HG03025 (cell line): Measurements from ENCODE around the gene ZNF512B.
A peak's percentile ranks its signal among the peaks of the same experiment; 100 is the strongest.
"Not testable (repeated sequence)": the region's sequence is repeated elsewhere in the genome, so short reads cannot be mapped to it uniquely, and the experiment has no call there.

Source experiments
- ATAC-seq: cut with Tn5 transposase; IDR thresholded peaks from one replicate; pipeline ENCODE4 v1.9.1; 2021; ENCODE audit warnings: mild to moderate bottlenecking, moderate library complexity; ENCODE audit not compliant: unreplicated experiment, low FRiP score

The ZNF512B gene

GRCh38 chr20:63969838-63970713 is at the start of gene ZNF512B:
ZNF512B (minus strand) TSS chr20:63969930; CDS start chr20:63967950, 1,980 bp downstream.
- no peak for ATAC-seq

- no peak for ATAC-seq
Observed at GRCh38 chr20:64015635-64016034, 45.9 kb upstream of the ZNF512B start.

- not testable (repeated sequence) for ATAC-seq
Observed at GRCh38 chr20:64012385-64013154, 42.8 kb upstream of the ZNF512B start.

GRCh38 chr20:64011366-64011779 is 41.6 kb upstream of the ZNF512B start:
- no peak for ATAC-seq

GRCh38 chr20:64010711-64011237 is 41.0 kb upstream of the ZNF512B start:
- no peak for ATAC-seq

GRCh38 chr20:64009811-64010387 is 40.2 kb upstream of the ZNF512B start:
- ATAC-seq: no peak

GRCh38 chr20:64006902-64007301 is 37.2 kb upstream of the ZNF512B start:
- no peak for ATAC-seq

- ATAC-seq: no peak
Observed at GRCh38 chr20:64006490-64006889, 36.8 kb upstream of the ZNF512B start.

GRCh38 chr20:64005394-64005793 is 35.7 kb upstream of the ZNF512B start:
- no peak for ATAC-seq

GRCh38 chr20:64003960-64004725 is 34.4 kb upstream of the ZNF512B start:
- ATAC-seq: no peak

GRCh38 chr20:64001607-64002011 is 31.9 kb upstream of the ZNF512B start:
- ATAC-seq: no peak

GRCh38 chr20:64000906-64001305 is 31.2 kb upstream of the ZNF512B start:
- ATAC-seq: no peak

- no peak for ATAC-seq
Observed at GRCh38 chr20:63982937-63983336, 13.2 kb upstream of the ZNF512B start.

GRCh38 chr20:63980806-63981728 is 11.3 kb upstream of the ZNF512B start, which contains the start of gene PRPF6:
PRPF6 (plus strand) TSS chr20:63981132; CDS start chr20:63981246, 114 bp downstream.
- peak; percentile 51 for ATAC-seq

- peak; percentile 6 for ATAC-seq
Observed at GRCh38 chr20:63980317-63980805, 10.6 kb upstream of the ZNF512B start.

- ATAC-seq: no peak
Observed at GRCh38 chr20:63979557-63980316, 10.0 kb upstream of the ZNF512B start, which contains the start of gene SAMD10. SAMD10 (minus strand) TSS chr20:63979642; CDS start chr20:63979467, 175 bp downstream.

- no peak for ATAC-seq
Observed at GRCh38 chr20:63979229-63979556, 9.5 kb upstream of the ZNF512B start.
